ENCODE data around the gene VPS13C.

Gene VPS13C

GRCh38 chr15:61807281-61807929 lies 252.8 kb downstream of the VPS13C start:
- DNase-seq, result no peak
